ENCODE measurements around the gene CIAO2B. TPM values are rescaled to one million over a fixed set of nuclear protein-coding genes. Genes with fewer than 3 reads are reported as not detected.
"Not testable (repeated sequence)": the region's sequence is repeated elsewhere in the genome, so short reads cannot be mapped to it uniquely, and the experiment has no call there.

The CIAO2B gene
- total RNA-seq, 1 experiment from 2014 or later: 127 TPM

GRCh38 chr16:66955363-66956153, 21.4 kb upstream of the CIAO2B start:
- not testable (repeated sequence) for DNase-seq (ENCODE audit: low read depth)

GRCh38 chr16:66954097-66954659, 20.0 kb upstream of the CIAO2B start:
- DNase-seq (ENCODE audit: low read depth): peak; percentile 68

- no peak for DNase-seq (ENCODE audit: low read depth)
These were observed 19.4 kb upstream of the CIAO2B start for GRCh38 chr16:66953462-66954096.

- no peak for DNase-seq (ENCODE audit: low read depth)
These were observed 18.4 kb upstream of the CIAO2B start for GRCh38 chr16:66952430-66953110.

GRCh38 chr16:66950971-66951790, 17.0 kb upstream of the CIAO2B start:
- no peak for DNase-seq (ENCODE audit: low read depth)

GRCh38 chr16:66950437-66950836, 16.2 kb upstream of the CIAO2B start:
- no peak for DNase-seq (ENCODE audit: low read depth)

- DNase-seq (ENCODE audit: low read depth): no peak
These were observed 15.3 kb upstream of the CIAO2B start for GRCh38 chr16:66949472-66949871.

GRCh38 chr16:66948837-66949225, 14.6 kb upstream of the CIAO2B start:
- no peak for DNase-seq (ENCODE audit: low read depth)

- DNase-seq (ENCODE audit: low read depth): no peak
These were observed 14.1 kb upstream of the CIAO2B start for GRCh38 chr16:66948134-66948836.

- peak; percentile 76 for DNase-seq (ENCODE audit: low read depth)
These were observed 13.3 kb upstream of the CIAO2B start for GRCh38 chr16:66947302-66948065.

GRCh38 chr16:66946974-66947301, 12.7 kb upstream of the CIAO2B start:
- no peak for DNase-seq (ENCODE audit: low read depth)

GRCh38 chr16:66946541-66946940, 12.3 kb upstream of the CIAO2B start:
- no peak for DNase-seq (ENCODE audit: low read depth)

- no peak for DNase-seq (ENCODE audit: low read depth)
These were observed 11.7 kb upstream of the CIAO2B start for GRCh38 chr16:66945939-66946338.

GRCh38 chr16:66944971-66945370, 10.8 kb upstream of the CIAO2B start:
- DNase-seq (ENCODE audit: low read depth): not testable (repeated sequence)

GRCh38 chr16:66944054-66944441, 9.8 kb upstream of the CIAO2B start:
- no peak for DNase-seq (ENCODE audit: low read depth)

- DNase-seq (ENCODE audit: low read depth): no peak
These were observed 9.3 kb upstream of the CIAO2B start for GRCh38 chr16:66943426-66944053.

GRCh38 chr16:66942981-66943380, 8.8 kb upstream of the CIAO2B start:
- no peak for DNase-seq (ENCODE audit: low read depth)

GRCh38 chr16:66940236-66940635, 6.0 kb upstream of the CIAO2B start:
- no peak for DNase-seq (ENCODE audit: low read depth)

- no peak for DNase-seq (ENCODE audit: low read depth)
These were observed 5.2 kb upstream of the CIAO2B start for GRCh38 chr16:66939366-66939765.

All from Daoy (cell line).